Muscle of arm (tissue), 12 donors: ENCODE data around the gene EYS. TPM values are rescaled to one million over a fixed set of nuclear protein-coding genes. Genes with fewer than 3 reads are reported as not detected.
A peak's percentile ranks its signal among the peaks of the same experiment; 100 is the strongest.

Experiments
- DNase-seq: peaks from one replicate; pipeline ENCODE4 v3.0.0-alpha.2; 2013
- polyA plus RNA-seq, 12 donors: library from polyadenylated mRNA; unstranded; fragments of 120-200 nt; gene quantifications; one replicate each; pipeline ENCODE4 v1.2.1, GENCODE V29; 2013; ENCODE audit not compliant: insufficient read length in 12 of 12

EYS gene
- polyA plus RNA-seq, 12 donors, result 0.27 to 0.80 (median 0.46) TPM; not detected in 2

- no peak for DNase-seq
Measured at GRCh38 chr6:64602993-64603392, 1104.0 kb downstream of the EYS start.

GRCh38 chr6:64591676-64592036, 1115.4 kb downstream of the EYS start:
- peak; percentile 12 for DNase-seq

GRCh38 chr6:64590965-64591675, 1115.9 kb downstream of the EYS start:
- peak; percentile 18 for DNase-seq

GRCh38 chr6:64589961-64590360, 1117.1 kb downstream of the EYS start:
- DNase-seq, result no peak

GRCh38 chr6:64580346-64580745, 1126.7 kb downstream of the EYS start:
- DNase-seq, result no peak

GRCh38 chr6:64553249-64553786, 1153.7 kb downstream of the EYS start:
- peak; percentile 8 for DNase-seq

GRCh38 chr6:64547594-64548268, 1159.3 kb downstream of the EYS start:
- DNase-seq, result no peak

GRCh38 chr6:64539917-64540316, 1167.1 kb downstream of the EYS start:
- peak; percentile 14 for DNase-seq

- no peak for DNase-seq
Measured at GRCh38 chr6:64538722-64539121, 1168.3 kb downstream of the EYS start.

- no peak for DNase-seq
Measured at GRCh38 chr6:64527899-64528298, 1179.1 kb downstream of the EYS start.

GRCh38 chr6:64522859-64523258, 1184.2 kb downstream of the EYS start:
- DNase-seq, result no peak

GRCh38 chr6:64520050-64520449, 1187.0 kb downstream of the EYS start:
- no peak for DNase-seq

- DNase-seq, result no peak
Measured at GRCh38 chr6:64516393-64516792, 1190.6 kb downstream of the EYS start.

- DNase-seq, result no peak
Measured at GRCh38 chr6:64507661-64508060, 1199.4 kb downstream of the EYS start.

- no peak for DNase-seq
Measured at GRCh38 chr6:64505312-64505711, 1201.7 kb downstream of the EYS start.

- DNase-seq, result no peak
Measured at GRCh38 chr6:64504503-64504902, 1202.5 kb downstream of the EYS start.

- no peak for DNase-seq
Measured at GRCh38 chr6:64502801-64503200, 1204.2 kb downstream of the EYS start.

- no peak for DNase-seq
Measured at GRCh38 chr6:64497634-64498033, 1209.4 kb downstream of the EYS start.

- no peak for DNase-seq
Measured at GRCh38 chr6:64489763-64490162, 1217.3 kb downstream of the EYS start.

GRCh38 chr6:64486578-64487351, 1220.3 kb downstream of the EYS start:
- DNase-seq, result no peak

- DNase-seq, result no peak
Measured at GRCh38 chr6:64483956-64484499, 1223.0 kb downstream of the EYS start.

- DNase-seq, result no peak
Measured at GRCh38 chr6:64482631-64483030, 1224.4 kb downstream of the EYS start.
